GM12878 (cell line): ENCODE results near the gene CDPF1. TPM values are rescaled to one million over a fixed set of nuclear protein-coding genes. Genes with fewer than 3 reads are reported as not detected.
A peak's percentile ranks its signal among the peaks of the same experiment; 100 is the strongest.

Source experiments
- ATAC-seq: fragments of 200-7000 bp; cut with Tn5 transposase; 3 replicates; pipeline ENCODE4 v1.9.1; 2020; ENCODE audit warnings: mild to moderate bottlenecking, moderate library complexity
- BruUV-seq: library from RNA; stranded (reverse); fragments of 400-500 nt; replicated peaks from 2 replicates; lab custom pipeline; 2021; lab: Mats Ljungman, UMichigan
- CTCF ChIA-PET: fragments of 300-600 bp; sonication (Branson Sonifier 250); formaldehyde crosslinking; extraction: SDS; loops from one replicate; lab custom pipeline; 2021; ENCODE audit warnings: inconsistent platforms; lab: Yijun Ruan, JAX
- POLR2A ChIA-PET: fragments of 350-600 bp; formaldehyde crosslinking; extraction: SDS; loops from one replicate; lab custom pipeline; 2021; ENCODE audit warnings: inconsistent platforms; lab: Charles Lee
- RAD21 ChIA-PET: fragments of 300-600 bp; sonication (Branson Sonifier 250); formaldehyde crosslinking; loops from one replicate; lab custom pipeline; 2023; ENCODE audit warnings: antibody characterized with exemption; ENCODE audit not compliant: unreplicated experiment; lab: Charles Lee
- SMC1A ChIA-PET: fragments of 300-600 bp; sonication (Branson Sonifier 250); formaldehyde crosslinking; loops from one replicate; lab custom pipeline; 2023; ENCODE audit not compliant: unreplicated experiment, uncharacterized antibody; lab: Charles Lee
- DNase-seq: peaks from one replicate; pipeline ENCODE4 v3.0.0-alpha.2; 2011; ENCODE audit warnings: low read depth, low spot score
- FAIRE-seq: peaks from 3 replicates; lab custom pipeline; 2011; peaks lifted over from hg19 to GRCh38; lab: Jason Lieb, UNC
- H2AFZ ChIP-seq: 2 replicates; pipeline ENCODE4 v1.6.0; 2011; ENCODE audit warnings: low read depth, low read length, control low read depth; ENCODE audit not compliant: control insufficient read depth
- H3K27ac ChIP-seq: 2 replicates; pipeline ENCODE4 v1.5.1; 2011; ENCODE audit warnings: control low read depth; ENCODE audit not compliant: control insufficient read depth, insufficient read depth
- H3K27me3 ChIP-seq, 2 experiments: replicated peaks in 1 of 2; 2 replicates each; pipeline versions ENCODE4 v1.6.0 to v1.6.1; 2011; ENCODE audit warnings: low read length in 1 of 2; ENCODE audit not compliant: control insufficient read depth in 2 of 2, insufficient read depth in 2 of 2
- H3K36me3 ChIP-seq, 2 experiments: 2 replicates each; pipeline ENCODE4 v1.5.1; 2011; ENCODE audit warnings: low read length in 1 of 2; ENCODE audit not compliant: control insufficient read depth in 2 of 2, insufficient read depth in 2 of 2
- H3K4me1 ChIP-seq: 2 replicates; pipeline ENCODE4 v1.6.1; 2011; ENCODE audit warnings: mild to moderate bottlenecking, low read length, moderate library complexity, mixed read lengths; ENCODE audit not compliant: control insufficient read depth, insufficient read depth
- H3K4me2 ChIP-seq: 2 replicates; pipeline ENCODE4 v1.6.0; 2011; ENCODE audit warnings: control low read depth; ENCODE audit not compliant: control insufficient read depth, insufficient read depth
- H3K4me3 ChIP-seq: fragments of 200-600 bp; sonication (generic); 2 replicates; pipeline ENCODE4 v1.5.1; 2016
- H3K79me2 ChIP-seq: 2 replicates; pipeline ENCODE4 v1.6.0; 2011; ENCODE audit warnings: low read length; ENCODE audit not compliant: control insufficient read depth, insufficient read depth
- H3K9ac ChIP-seq: 2 replicates; pipeline ENCODE4 v1.8.0; 2011; ENCODE audit warnings: low read length, control low read depth, mixed read lengths; ENCODE audit not compliant: control insufficient read depth, insufficient read depth
- H3K9me3 ChIP-seq: replicated peaks from 3 replicates; pipeline ENCODE4 v1.5.1; 2011; ENCODE audit warnings: mild to moderate bottlenecking, low read length; ENCODE audit not compliant: control insufficient read depth, insufficient read depth
- H4K20me1 ChIP-seq: 2 replicates; pipeline ENCODE4 v1.6.0; 2011; ENCODE audit not compliant: control insufficient read depth, insufficient read depth
- BCL11A ChIP-seq: IDR thresholded peaks from 2 replicates; pipeline ENCODE4 v1.6.1; 2011; ENCODE audit warnings: low read depth, low read length
- BMI1 ChIP-seq: fragments of 450-650 bp; IDR thresholded peaks from 2 replicates; pipeline ENCODE4 v1.6.1; 2016; ENCODE audit warnings: mild to moderate bottlenecking, moderate library complexity, borderline replicate concordance
- CHD4 ChIP-seq: fragments of 200-600 bp; sonication (generic); IDR thresholded peaks from 2 replicates; pipeline ENCODE4 v1.6.1; 2016; ENCODE audit warnings: mild to moderate bottlenecking
- EGR1 ChIP-seq, 2 experiments: IDR thresholded peaks; 1 replicate in 1 of 2; 2 replicates in 1 of 2; pipeline ENCODE4 v1.6.1; 2011 to 2012; ENCODE audit warnings: low read depth in 2 of 2, low read length in 2 of 2, borderline replicate concordance in 1 of 2, mild to moderate bottlenecking in 1 of 2, moderate library complexity in 1 of 2
- ETV6 ChIP-seq, 2 experiments: fragments of 450-650 bp in 1 of 2; IDR thresholded peaks in 1 of 2; conservative IDR thresholded peaks in 1 of 2; 2 replicates each; pipeline ENCODE4 v1.6.1; 2014; ENCODE audit warnings: antibody characterized with exemption in 1 of 2, borderline replicate concordance in 1 of 2, low read depth in 1 of 2, mild to moderate bottlenecking in 1 of 2, moderate library complexity in 1 of 2
- IRF4 ChIP-seq: IDR thresholded peaks from 2 replicates; pipeline ENCODE4 v1.6.1; 2011; ENCODE audit warnings: low read depth, low read length
- JUNB ChIP-seq: IDR thresholded peaks from 2 replicates; pipeline ENCODE4 v1.6.1; 2016; ENCODE audit warnings: antibody characterized with exemption, mild to moderate bottlenecking
- MEF2A ChIP-seq: IDR thresholded peaks from 2 replicates; pipeline ENCODE4 v1.6.1; 2011; ENCODE audit warnings: low read depth, mild to moderate bottlenecking, low read length, moderate library complexity; ENCODE audit not compliant: insufficient read depth
- MLLT1 ChIP-seq: fragments of 450-650 bp; IDR thresholded peaks from 2 replicates; pipeline ENCODE4 v1.6.1; 2016; ENCODE audit warnings: mild to moderate bottlenecking
- MYC ChIP-seq: IDR thresholded peaks from 2 replicates; pipeline ENCODE4 v1.6.1; 2011; ENCODE audit warnings: mild to moderate bottlenecking, low read length, moderate library complexity, inconsistent platforms; ENCODE audit not compliant: insufficient read depth, insufficient replicate concordance, insufficient read length, severe bottlenecking
- NBN ChIP-seq: fragments of 450-650 bp; IDR thresholded peaks from 2 replicates; pipeline ENCODE4 v1.6.1; 2016
- NR2F1 ChIP-seq: fragments of 450-650 bp; conservative IDR thresholded peaks from 2 replicates; pipeline ENCODE4 v1.6.1; 2017; ENCODE audit warnings: mild to moderate bottlenecking
- RELA ChIP-seq: fragments of 450-650 bp; IDR thresholded peaks from 2 replicates; pipeline ENCODE4 v1.8.0; 2014; ENCODE audit warnings: borderline replicate concordance; ENCODE audit not compliant: partially characterized antibody
- RUNX3 ChIP-seq: IDR thresholded peaks from 2 replicates; pipeline ENCODE4 v1.6.1; 2012; ENCODE audit warnings: low read length, inconsistent platforms
- SUZ12 ChIP-seq: fragments of 200-600 bp; sonication (generic); IDR thresholded peaks from one replicate; pipeline ENCODE4 v1.6.1; 2018; ENCODE audit warnings: antibody characterized with exemption, mild to moderate bottlenecking; ENCODE audit not compliant: unreplicated experiment
- TAF1 ChIP-seq: IDR thresholded peaks from 2 replicates; pipeline ENCODE4 v1.6.1; 2011; ENCODE audit warnings: mild to moderate bottlenecking, low read depth, low read length, borderline replicate concordance
- TCF3 ChIP-seq: IDR thresholded peaks from 2 replicates; pipeline ENCODE4 v1.6.1; 2012; ENCODE audit warnings: low read depth, mild to moderate bottlenecking, low read length, borderline replicate concordance; ENCODE audit not compliant: insufficient read depth
- YY1 ChIP-seq: IDR thresholded peaks from 2 replicates; pipeline ENCODE4 v1.6.1; 2011; ENCODE audit warnings: low read depth, mild to moderate bottlenecking, low read length
- ZNF24 ChIP-seq: fragments of 450-650 bp; IDR thresholded peaks from 2 replicates; pipeline ENCODE4 v1.6.1; 2017; ENCODE audit warnings: antibody characterized with exemption, mild to moderate bottlenecking
- ZZZ3 ChIP-seq: IDR thresholded peaks from 2 replicates; pipeline ENCODE4 v1.6.1; 2011; ENCODE audit warnings: low read depth; ENCODE audit not compliant: control insufficient read depth, insufficient read length
- WGBS: methylation state at CpG from one replicate; pipeline ENCODE4 v1.1.6; 2016; ENCODE audit warnings: low lambda C conversion rate; ENCODE audit not compliant: insufficient replicate concordance, insufficient coverage; ENCODE audit errors: missing lambda C conversion rate; 5-methylcytosine and 5-hydroxymethylcytosine counted together
- in situ Hi-C: fragments of 300-500 bp; cut with MboI; formaldehyde crosslinking; loops from 9 replicates; pipeline ENCODE4 v1.14.3; 2018; ENCODE audit warnings: mixed read lengths
- intact Hi-C: fragments of 100-400 bp; cut with micrococcal nuclease; formaldehyde crosslinking; loops from one replicate; pipeline ENCODE4 v1.14.2; 2022; ENCODE audit not compliant: unreplicated experiment
- polyA plus RNA-seq, 11 experiments: library from polyadenylated mRNA; depleted of rRNA in 4 of 11; unstranded in 6 of 11; stranded (reverse) in 5 of 11; fragments of >200 nt; fragmentation: Nextera tagmentation in 4 of 11; fragmentation: Illumina TruSeq in 1 of 11; extraction: Ambion mirVana in 4 of 11; extraction: Trizol in 1 of 11; gene quantifications; 1 replicate in 1 of 11; 2 replicates in 10 of 11; pipeline versions ENCODE4 v1.2.1 to v1.2.3, GENCODE V29; 2011 to 2016; ENCODE audit warnings: inconsistent platforms in 2 of 11, missing spikeins in 2 of 11, low read depth in 1 of 11
- total RNA-seq, 4 experiments: library from RNA; depleted of rRNA in 3 of 4; stranded (reverse); fragments of >200 nt in 3 of 4; fragmentation: Illumina TruSeq in 1 of 4; extraction: Trizol in 1 of 4; gene quantifications; 2 replicates each; pipeline versions ENCODE4 v1.2.1 to v1.2.3, GENCODE V29; 2013 to 2021

The CDPF1 gene
- total and polyA plus RNA-seq, 10 of the 15 experiments (the other 5 are each of a cell fraction or from before 2014, with no cell fraction given) = 1.0 to 22.4 (median 7.9) TPM

GRCh38 chr22:46224044-46224897 is 25.8 kb downstream of the CDPF1 start (continued):
- TF ChIP-seq RELA = no peak
- TF ChIP-seq NR2F1 = no peak

- WGBS = 13% methylated on average over 5 of the region's 5 CpGs
- Histone ChIP-seq H3K9ac (no peak overlapping the region), H3K4me2 (no peak overlapping the region), H3K27ac (peak overlapping the region; percentile 46), H3K4me3 (no peak overlapping the region)
- no TSS peak for BruUV-seq
- ChIA-PET SMC1A (no interaction called here), RAD21 (no interaction called here)
- in situ Hi-C loops = no loop called here
- TF ChIP-seq BMI1 = no peak
- peak; percentile 63; the same call in 1 of the 2 replicates for TF ChIP-seq IRF4
- TF ChIP-seq TCF3 = no peak
- TF ChIP-seq ETV6 (conservative IDR thresholded peaks at IDR 0.05 in 1 of 2, IDR thresholded peaks at IDR 0.05 in 1 of 2; ENCODE audit: borderline replicate concordance in 1 of 2, low read depth in 1 of 2) = no peak
- no peak for TF ChIP-seq SUZ12
- TF ChIP-seq MLLT1 = no peak
- TF ChIP-seq EGR1 (IDR thresholded peaks at IDR 0.05; ENCODE audit: borderline replicate concordance in 1 of 2, low read depth in 2 of 2, low read length in 2 of 2) = no peak
- TF ChIP-seq YY1 = no peak
- TF ChIP-seq MYC = no peak
- peak; percentile 44 for TF ChIP-seq RUNX3
- no peak for TF ChIP-seq CHD4
- no peak for TF ChIP-seq NBN
- TF ChIP-seq ZZZ3 = no peak
- no peak for TF ChIP-seq MEF2A
- TF ChIP-seq BCL11A = no peak
- no peak for TF ChIP-seq ZNF24
- TF ChIP-seq JUNB = peak; percentile 45
- no peak for TF ChIP-seq TAF1
- TF ChIP-seq, all 136 proteins: peak for 3
- intact Hi-C loops = no loop called here
- peak; percentile 3 for DNase-seq
- ChIA-PET CTCF (no interaction called here), POLR2A (no interaction called here)
- no peak for FAIRE-seq
- Histone ChIP-seq H3K27me3 (no peaks in the 10 kb centered on the region), H3K36me3 (peaks cover 0 to 2% of the 10 kb centered on the region in 2 experiments; a peak in 2 of 4 replicates), H4K20me1 (no peaks in the 10 kb centered on the region), H2AFZ (no peak overlapping the region), H3K9me3 (no peaks in the 10 kb centered on the region; the same call in 2 of the 3 replicates), H3K79me2 (no peaks in the 10 kb centered on the region), H3K4me1 (peaks cover 8% of the 10 kb centered on the region)
- no peak for ATAC-seq
These were observed 29.2 kb downstream of the CDPF1 start for GRCh38 chr22:46220921-46221320.
